PFSK-1 (cell line): Measurements from ENCODE around the gene TRMT44.

Source experiments
- REST ChIP-seq, 2 experiments: IDR thresholded peaks; 2 replicates each; pipeline versions ENCODE4 v1.6.1 to v1.8.0; 2011 to 2012; ENCODE audit warnings: low read depth in 2 of 2, low read length in 2 of 2, control low read depth in 1 of 2, inconsistent platforms in 1 of 2, mild to moderate bottlenecking in 1 of 2, moderate library complexity in 1 of 2; ENCODE audit not compliant: insufficient read depth in 1 of 2
- SIN3A ChIP-seq: IDR thresholded peaks from 2 replicates; pipeline ENCODE4 v1.6.1; 2012; ENCODE audit warnings: mild to moderate bottlenecking, low read length, moderate library complexity, borderline replicate concordance; ENCODE audit not compliant: insufficient read depth
- TAF1 ChIP-seq: IDR thresholded peaks from 2 replicates; pipeline ENCODE4 v1.6.1; 2012; ENCODE audit warnings: low read length, control low read depth, borderline replicate concordance; ENCODE audit not compliant: insufficient read depth

GRCh38 chr4:8495803-8496202 lies 55.2 kb downstream of the TRMT44 start:
- TF ChIP-seq TAF1 (no peak), SIN3A (no peak), REST (IDR thresholded peaks at IDR 0.05; ENCODE audit: insufficient read depth in 1 of 2, low read depth in 2 of 2, low read length in 2 of 2) (no peak)
